GM19238 (cell line): ENCODE results near the gene SYT7.
"Not testable (repeated sequence)": the region's sequence is repeated elsewhere in the genome, so short reads cannot be mapped to it uniquely, and the experiment has no call there.

Experiments used
- DNase-seq: peaks from one replicate; pipeline ENCODE4 v3.0.0; 2011; ENCODE audit warnings: low spot score; ENCODE audit not compliant: insufficient read length

SYT7 gene

DNA sequence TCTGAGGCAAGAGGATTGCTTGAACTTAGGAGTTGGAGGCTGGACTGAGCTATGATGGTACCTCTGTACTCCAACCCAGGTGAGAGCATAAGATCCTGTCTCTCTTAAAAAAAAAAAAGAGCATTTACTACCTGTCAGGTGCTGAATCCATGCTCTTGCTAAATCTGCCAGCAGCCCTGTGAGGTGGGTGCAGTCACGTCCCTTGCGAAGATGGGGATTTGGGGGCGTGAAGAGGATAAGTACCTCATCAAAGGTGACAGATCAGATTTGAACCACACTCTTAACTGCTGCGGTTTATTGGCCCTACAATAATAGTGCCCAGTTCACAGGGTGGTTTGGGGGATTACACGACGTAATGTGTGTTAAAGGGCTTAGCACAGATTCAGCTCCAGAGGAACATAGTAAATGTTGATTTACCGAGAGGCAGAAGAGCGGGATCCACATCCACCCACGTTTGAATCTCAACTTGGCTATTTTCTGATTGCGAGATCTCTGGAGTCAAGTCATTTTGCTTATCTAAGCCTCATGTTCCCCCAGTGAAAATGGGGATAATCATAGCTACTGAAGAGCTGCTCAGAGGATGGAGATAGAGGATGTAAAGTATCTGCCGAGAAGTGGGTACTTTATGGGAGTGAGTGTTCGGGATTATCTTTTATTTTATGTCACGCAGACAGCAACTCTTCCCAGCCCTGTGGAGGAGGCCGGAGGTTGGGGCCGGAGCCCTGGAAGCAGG is 100.4 kb downstream of the SYT7 start:
- DNase-seq: no peak

GRCh38 chr11:61479360-61480058 is 101.4 kb downstream of the SYT7 start:
- not testable (repeated sequence) for DNase-seq

GRCh38 chr11:61477727-61478148 is 103.1 kb downstream of the SYT7 start:
- peak; percentile 60 for DNase-seq

- no peak for DNase-seq
Observed at GRCh38 chr11:61477126-61477525, 103.8 kb downstream of the SYT7 start.

DNA sequence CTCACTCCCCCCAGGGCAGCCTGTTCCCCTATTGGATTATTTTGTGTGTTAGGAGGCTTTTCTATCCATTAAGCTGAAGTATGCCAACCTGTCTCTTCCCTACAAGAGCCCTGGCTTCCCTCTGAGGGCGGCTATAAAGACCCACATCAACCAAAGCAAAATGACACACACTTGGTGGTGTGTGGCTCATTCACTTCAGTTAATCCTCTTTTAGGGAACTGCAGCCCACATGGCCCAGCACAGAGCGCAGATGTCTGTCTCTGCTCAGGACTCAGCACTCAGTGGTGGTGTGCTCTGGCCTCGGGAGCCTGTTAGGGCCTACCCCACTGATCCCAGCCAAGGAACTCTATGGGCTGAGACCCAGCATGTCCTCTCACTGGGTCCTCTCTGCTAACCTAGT is 104.5 kb downstream of the SYT7 start:
- no peak for DNase-seq

DNA sequence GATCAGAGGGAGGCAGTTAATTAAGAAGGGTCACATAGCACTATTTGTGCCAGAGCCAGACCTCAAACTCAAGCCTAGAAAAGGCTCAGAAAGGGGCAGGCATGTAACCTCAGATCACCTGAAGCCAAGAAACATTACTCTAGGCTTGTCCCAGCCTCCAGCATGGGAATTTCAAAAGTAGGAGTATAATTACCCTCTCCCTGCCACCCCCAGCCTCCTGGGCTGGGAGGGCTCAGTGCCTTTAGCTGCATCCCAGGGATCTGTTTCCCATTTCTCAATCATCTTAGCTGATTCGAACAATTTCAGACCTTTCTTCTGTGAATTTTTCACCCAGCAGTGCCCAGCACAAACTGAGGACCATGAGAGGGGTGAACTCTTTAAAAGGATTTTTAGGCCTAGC is 105.4 kb downstream of the SYT7 start:
- no peak for DNase-seq

GRCh38 chr11:61474013-61474643 is 106.7 kb downstream of the SYT7 start:
- DNase-seq: no peak

- DNase-seq: no peak
Observed at GRCh38 chr11:61473370-61474012, 107.4 kb downstream of the SYT7 start.

DNA sequence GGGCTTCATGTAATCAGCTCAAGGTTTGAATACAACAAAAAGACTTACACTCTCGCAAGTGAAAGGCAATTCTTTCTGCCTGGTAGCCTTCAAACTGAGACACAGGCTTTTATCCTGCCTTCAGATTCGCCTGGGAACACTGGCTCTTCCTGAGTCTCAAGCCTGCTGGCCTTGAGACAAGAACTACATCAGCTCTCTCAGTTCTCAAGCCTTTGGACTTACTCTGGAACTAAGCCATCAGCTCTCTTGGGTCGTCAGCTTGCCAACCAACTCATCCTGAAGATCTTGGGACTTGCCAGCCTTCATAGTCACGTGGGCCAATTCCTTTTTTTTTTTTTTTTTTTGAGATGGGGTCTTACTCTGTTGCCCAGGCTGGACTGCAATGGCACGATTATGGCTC is 108.0 kb downstream of the SYT7 start:
- DNase-seq: no peak

DNA sequence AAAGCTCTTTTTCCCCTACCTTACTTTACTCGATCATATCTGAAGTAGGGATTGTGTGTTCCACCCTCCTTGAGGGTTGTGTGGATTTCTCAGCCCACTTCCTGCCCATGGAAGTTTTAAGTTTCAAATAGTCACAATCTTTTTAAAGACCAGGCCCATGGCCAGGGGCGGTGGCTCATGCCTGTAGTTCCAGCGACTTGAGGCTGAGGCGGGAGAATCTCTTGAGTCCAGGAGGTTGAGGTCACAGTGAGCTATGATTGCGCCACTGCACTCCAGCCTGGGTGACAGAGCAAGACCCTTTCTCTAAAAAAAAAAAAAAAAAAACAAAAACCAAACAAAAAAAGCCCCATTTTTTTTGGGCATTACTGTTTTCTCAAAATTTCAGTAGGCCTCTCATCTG is 108.6 kb downstream of the SYT7 start:
- DNase-seq: no peak

DNA sequence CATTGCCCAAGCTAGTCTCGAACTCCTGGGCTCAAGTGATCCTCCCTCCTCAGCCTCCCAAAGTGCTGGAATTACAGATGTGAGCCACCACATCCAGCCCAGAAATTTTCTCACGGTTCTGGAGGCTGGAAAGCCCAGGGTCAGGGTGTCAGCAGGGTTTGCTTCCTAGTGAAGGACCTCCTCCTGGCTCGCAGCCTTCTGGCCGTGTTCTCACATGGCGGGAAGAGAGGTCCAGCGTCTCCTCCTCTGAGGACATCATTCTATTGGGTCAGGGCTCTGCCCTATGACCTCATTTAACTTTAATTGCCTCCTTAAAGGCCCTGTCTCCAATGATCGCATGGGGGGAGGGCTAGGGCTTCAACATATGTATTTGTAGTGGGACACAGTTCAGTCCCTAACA is 112.9 kb downstream of the SYT7 start:
- no peak for DNase-seq

- not testable (repeated sequence) for DNase-seq
Observed at GRCh38 chr11:61467602-61468001, 113.3 kb downstream of the SYT7 start.
